ENCODE measurements around the gene PACS1. TPM values are rescaled to one million over a fixed set of nuclear protein-coding genes. Genes with fewer than 3 reads are reported as not detected.
A peak's percentile ranks its signal among the peaks of the same experiment; 100 is the strongest.
"Not testable (repeated sequence)": the region's sequence is repeated elsewhere in the genome, so short reads cannot be mapped to it uniquely, and the experiment has no call there.

PACS1 gene
- total RNA-seq, 4 donors from 2014 or later = 24.5 to 41.1 (median 38.0) TPM

DNA sequence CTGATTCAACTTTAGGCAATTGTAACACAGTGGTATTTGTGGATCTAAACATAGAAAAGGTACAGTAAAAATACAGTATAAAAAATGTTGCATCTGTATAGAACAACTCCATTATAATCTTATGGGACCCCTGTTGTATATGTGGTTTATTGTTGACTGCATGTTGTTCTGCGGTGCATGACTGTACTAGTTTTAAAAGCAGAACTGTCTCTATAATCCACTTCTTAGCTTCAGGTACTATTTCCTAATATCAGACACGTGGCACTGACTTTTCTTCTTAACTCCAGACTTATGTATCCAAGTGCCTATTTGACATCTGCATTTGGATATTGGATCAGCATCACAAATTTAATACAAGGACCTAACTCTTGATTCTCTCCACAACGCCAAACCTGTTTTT lies 41.1 kb downstream of the PACS1 start:
- ATAC-seq (ENCODE audit: low FRiP score) (no peak), DNase-seq (ENCODE audit: low spot score) (no peak)
- TF ChIP-seq, protein P1, sequence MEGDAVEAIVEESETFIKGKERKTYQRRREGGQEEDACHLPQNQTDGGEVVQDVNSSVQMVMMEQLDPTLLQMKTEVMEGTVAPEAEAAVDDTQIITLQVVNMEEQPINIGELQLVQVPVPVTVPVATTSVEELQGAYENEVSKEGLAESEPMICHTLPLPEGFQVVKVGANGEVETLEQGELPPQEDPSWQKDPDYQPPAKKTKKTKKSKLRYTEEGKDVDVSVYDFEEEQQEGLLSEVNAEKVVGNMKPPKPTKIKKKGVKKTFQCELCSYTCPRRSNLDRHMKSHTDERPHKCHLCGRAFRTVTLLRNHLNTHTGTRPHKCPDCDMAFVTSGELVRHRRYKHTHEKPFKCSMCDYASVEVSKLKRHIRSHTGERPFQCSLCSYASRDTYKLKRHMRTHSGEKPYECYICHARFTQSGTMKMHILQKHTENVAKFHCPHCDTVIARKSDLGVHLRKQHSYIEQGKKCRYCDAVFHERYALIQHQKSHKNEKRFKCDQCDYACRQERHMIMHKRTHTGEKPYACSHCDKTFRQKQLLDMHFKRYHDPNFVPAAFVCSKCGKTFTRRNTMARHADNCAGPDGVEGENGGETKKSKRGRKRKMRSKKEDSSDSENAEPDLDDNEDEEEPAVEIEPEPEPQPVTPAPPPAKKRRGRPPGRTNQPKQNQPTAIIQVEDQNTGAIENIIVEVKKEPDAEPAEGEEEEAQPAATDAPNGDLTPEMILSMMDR (IDR thresholded peaks at IDR 0.05) = no peak

- DNase-seq (ENCODE audit: low spot score) (no peak), ATAC-seq (ENCODE audit: low FRiP score) (no peak)
Observed at GRCh38 chr11:66112041-66112491, 42.0 kb downstream of the PACS1 start.

DNA sequence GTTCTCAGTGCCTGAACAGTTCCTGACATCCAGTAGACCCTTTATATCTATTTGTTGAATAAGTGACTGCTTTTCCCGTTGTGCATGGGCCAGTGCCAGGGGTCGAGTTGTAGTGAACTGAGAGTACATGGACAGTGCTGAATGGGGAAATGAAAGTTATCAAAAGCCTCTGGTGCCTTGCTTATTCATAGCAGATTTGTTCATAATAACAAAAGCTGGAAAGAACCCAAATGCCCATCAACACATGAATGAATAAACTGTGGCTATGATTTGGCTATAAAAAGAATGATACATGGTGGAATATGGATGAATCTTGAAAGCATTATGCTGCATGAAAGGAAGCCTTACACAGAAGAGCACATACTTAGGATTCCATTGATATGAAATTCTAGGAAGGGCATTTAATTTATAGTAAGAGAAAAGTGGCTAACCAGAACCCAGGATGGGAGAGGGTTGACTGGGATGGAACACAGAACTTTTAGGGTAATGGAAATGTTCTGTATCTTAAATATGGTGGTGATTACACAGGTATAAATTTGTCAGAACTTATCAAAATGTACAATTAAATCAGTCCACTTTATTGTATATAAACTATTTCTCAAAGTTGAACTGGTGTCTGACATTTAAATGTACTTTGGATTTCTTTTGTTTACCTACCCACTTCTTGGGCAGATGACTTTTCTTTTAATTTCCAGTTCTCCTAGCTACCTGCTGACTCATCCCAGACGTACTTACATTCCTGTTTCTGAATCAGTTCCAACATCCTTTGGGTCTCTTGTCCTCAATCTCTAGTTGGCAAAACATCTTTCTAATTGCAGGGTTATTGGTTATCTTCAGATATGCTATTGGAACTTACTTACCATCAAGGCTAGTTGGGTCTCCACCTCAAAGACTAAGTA lies 42.8 kb downstream of the PACS1 start:
- ATAC-seq (ENCODE audit: low FRiP score) (peak; percentile 76), DNase-seq (ENCODE audit: low spot score) (no peak)
- TF ChIP-seq, protein P1 (IDR thresholded peaks at IDR 0.05) = no peak

More at GRCh38 chr11:66112041-66112491, 42.0 kb downstream of the PACS1 start:
- TF ChIP-seq, protein P1 (IDR thresholded peaks at IDR 0.05) = no peak

DNA sequence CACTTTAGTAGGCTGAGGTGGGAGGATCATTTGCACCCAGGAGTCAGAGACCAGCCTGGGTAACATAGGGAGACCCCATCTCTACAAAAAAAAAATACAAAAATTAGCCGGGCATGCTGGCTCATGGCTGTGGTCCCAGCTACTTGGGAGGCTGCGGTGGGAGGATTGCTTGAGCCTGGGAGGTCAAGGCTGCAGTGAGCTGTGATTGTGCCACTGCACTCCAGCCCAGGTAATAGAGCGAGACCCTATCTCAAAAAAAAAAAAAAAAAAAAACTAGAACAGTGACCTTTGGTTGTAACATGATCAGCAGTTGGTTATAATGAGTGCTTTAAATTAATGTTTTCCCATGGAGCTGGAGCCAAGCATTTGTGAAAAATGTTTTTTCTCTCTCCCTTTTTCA lies 44.9 kb downstream of the PACS1 start:
- not testable (repeated sequence) for ATAC-seq (ENCODE audit: low FRiP score); DNase-seq (ENCODE audit: low spot score)

- ATAC-seq (ENCODE audit: low FRiP score) = no peak
- DNase-seq (ENCODE audit: low spot score) = no peak
- TF ChIP-seq, protein P1 (IDR thresholded peaks at IDR 0.05) = no peak
Observed at GRCh38 chr11:66115638-66116301, 45.7 kb downstream of the PACS1 start.

DNA sequence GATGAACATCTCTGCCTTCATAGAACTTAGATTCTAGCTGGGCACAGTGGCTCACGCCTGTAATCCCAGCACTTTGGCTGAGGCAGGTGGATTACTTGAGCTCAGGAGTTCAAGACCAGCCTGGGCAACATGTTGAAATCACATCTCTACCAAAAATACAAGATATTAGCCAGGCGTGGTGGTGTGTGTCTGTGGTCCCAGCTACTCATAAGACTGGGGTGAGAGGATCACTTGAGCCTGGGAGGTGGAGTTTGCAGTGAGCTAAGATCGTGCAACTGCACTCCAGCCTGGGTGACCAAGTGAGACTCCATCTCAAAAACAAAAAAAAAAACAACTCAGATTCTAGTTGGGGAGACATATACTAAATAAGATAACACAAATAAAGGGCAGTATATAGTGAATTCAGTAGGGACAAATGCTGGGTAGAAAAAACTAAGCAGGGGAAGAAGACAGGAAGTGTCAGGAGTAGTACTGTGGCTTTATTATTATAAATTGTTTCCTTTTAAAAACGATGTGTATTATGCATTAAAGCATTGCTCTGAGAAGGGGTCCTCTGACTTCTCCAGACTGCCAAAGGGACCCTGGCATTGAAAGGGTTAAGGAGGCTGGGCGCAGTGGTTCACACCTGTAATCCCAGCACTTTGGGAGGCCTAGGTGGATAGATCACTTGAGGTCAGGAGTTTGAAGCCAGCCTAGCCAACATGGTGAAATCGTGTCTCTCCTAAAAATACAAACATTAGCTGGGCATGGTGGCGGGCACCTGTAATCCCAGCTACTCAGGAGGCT lies 46.7 kb downstream of the PACS1 start:
- no peak for ATAC-seq (ENCODE audit: low FRiP score)
- no peak for DNase-seq (ENCODE audit: low spot score)
- TF ChIP-seq, protein P1 (IDR thresholded peaks at IDR 0.05) = no peak

- no peak for DNase-seq (ENCODE audit: low spot score)
- TF ChIP-seq, protein P1 (IDR thresholded peaks at IDR 0.05) = no peak
- no peak for ATAC-seq (ENCODE audit: low FRiP score)
Observed at GRCh38 chr11:66118847-66119246, 48.8 kb downstream of the PACS1 start.
